AG08396 (cell line): ENCODE measurements around the gene C9orf153.
"Not testable (repeated sequence)": the region's sequence is repeated elsewhere in the genome, so short reads cannot be mapped to it uniquely, and the experiment has no call there.

Experiments used
- DNase-seq: peaks from one replicate; pipeline ENCODE4 v3.0.0; 2012; ENCODE audit warnings: low spot score, mixed read lengths

Gene C9orf153

DNA sequence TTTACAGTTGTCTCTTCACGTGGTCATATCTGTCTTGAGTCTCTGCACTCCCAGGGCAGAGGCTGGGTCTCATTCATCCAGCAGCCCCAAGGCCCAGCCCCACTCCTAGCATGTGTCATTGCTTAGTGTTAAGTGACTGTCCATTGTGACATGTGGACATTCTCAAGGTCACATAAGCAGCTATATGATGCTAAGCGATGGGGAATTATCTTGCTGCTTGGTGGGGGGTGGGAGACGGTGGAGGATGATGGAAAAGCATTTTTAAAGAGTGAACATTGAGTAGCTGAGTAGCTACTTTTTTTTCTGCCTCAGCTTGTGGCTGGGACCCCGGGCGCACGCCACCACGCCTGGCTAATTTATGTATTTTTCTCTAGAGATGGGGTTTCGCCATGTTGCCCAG, at the start of gene C9orf153:
Gene C9orf153, minus strand, starts transcription at position 101 of the 400 bp plus-strand sequence. CDS start 30,054 bp downstream, outside the sequence.
- DNase-seq: no peak

GRCh38 chr9:86308687-86309086, 49.2 kb upstream of the C9orf153 start:
- DNase-seq: peak; percentile 25

- DNase-seq: no peak
Measured at GRCh38 chr9:86304236-86304730, 44.8 kb upstream of the C9orf153 start.

DNA sequence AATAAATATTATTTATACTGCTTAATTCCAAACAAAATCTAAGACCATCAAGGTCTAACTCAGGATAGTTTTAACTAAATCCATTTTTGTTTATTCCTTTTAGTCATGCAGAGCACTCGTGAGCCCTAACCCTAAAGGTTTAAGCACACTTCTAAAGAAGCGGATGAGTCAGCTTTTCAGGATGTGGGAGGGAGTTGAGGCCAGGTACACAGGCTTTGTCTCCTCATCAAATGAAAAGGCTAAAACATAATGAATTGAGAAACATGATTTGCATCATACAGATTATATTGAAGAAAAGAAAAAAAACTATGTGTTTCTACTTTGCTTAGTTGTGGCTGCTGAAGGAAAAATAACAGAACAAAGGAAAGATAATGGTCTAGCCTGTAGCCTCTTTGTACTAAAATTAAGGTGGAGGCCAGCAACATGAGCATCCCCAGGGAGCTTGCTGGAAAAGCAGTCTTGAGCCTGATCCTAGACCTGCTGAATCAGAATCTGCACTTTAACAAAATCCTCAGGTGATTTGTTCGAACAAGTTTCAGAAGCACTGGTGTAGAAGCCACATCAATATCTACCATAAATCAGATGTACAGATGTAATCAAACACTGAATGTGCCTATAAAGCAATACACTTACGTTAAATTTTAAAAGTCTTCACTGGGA, 44.0 kb upstream of the C9orf153 start:
- DNase-seq: no peak

- DNase-seq: no peak
Measured at GRCh38 chr9:86301686-86302085, 42.2 kb upstream of the C9orf153 start.

DNA sequence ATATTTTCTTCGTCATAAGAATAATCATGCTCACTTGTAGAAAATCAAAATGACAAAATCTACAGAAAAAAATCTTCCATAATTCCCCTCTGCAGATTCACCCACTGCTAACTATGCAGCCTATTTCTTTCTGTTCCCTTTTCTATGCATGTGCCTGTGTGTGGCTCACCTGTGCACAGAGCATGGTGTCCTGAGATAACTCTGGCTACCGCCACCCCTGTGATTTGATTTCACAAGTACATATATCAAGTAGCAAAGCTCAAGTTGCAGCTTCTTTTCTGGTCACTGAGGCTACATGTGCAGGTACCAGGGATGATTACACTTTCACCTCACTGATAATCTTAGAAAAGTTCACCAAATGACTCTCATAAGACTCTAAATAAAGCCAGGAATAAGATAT, 41.2 kb upstream of the C9orf153 start:
- DNase-seq: no peak

DNA sequence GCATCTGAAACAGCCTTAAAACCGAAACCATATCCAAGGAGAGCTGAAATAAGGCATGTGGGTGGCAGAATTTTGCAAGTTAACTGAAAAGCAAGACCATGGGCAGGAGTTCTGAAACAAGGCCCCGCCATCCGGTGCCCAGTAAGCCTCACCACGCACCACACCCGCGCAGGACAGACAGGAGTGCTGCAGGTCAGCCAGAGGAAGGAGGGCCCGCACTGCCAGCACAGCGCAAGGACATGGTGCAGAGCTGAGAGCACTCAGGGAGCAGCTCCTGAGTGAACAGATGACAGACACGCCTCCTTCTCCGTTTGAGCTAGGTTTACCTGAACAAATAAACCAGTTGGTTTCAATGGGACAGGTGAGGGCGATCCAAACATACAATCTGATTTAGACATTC, 39.4 kb upstream of the C9orf153 start:
- DNase-seq: no peak

GRCh38 chr9:86290341-86290740, 30.9 kb upstream of the C9orf153 start:
- not testable (repeated sequence) for DNase-seq

GRCh38 chr9:86288499-86289198, 29.2 kb upstream of the C9orf153 start:
- DNase-seq: no peak

DNA sequence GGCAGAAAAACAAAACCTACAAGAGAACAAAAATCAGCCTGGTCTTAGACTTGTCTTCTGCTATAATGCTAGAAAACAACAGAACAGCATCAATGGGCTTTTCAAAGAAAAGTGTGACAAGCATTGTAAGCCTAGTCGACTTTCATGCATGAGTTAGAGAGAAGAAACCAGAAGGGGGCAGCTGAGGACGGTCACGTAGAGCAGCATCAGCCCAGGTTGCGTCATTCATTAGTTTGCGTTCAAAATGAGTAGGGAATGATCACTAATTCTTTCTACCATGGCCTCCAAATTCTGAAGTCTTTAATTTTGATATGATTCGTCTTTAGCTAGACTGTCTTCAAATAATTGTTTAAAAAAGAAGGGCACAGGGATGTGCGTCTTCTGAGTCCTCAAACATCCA, 27.6 kb upstream of the C9orf153 start:
- no peak for DNase-seq

GRCh38 chr9:86286278-86286677, 26.8 kb upstream of the C9orf153 start:
- DNase-seq: no peak

- no peak for DNase-seq
Measured at GRCh38 chr9:86285261-86285660, 25.8 kb upstream of the C9orf153 start.

DNA sequence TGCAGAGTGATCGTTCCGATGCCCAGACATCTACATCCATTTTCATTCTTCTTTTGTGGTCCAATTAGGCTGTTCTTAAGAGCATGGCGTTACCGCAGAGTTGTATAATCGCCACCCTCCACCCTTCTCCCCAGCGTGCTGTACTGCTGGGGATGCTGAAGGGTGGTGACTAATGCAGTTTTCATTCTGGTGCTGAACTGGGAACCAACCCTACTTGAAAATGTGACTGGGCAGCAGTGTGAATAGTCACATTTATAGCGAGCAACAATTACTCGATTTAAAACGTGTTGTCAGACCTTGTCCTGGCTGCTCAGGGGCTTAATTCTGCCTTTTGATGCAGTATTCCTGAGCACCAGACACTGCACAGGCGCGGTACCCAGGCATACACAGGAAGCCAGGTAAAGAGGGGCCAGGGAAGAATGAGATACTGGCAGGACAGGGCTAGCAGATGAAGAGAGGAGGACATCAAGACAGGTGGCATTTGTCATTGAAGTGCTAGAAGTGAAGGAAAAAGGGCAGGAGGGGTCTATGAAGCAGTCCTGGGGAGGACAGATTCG, 23.6 kb upstream of the C9orf153 start:
- peak; percentile 73 for DNase-seq

DNA sequence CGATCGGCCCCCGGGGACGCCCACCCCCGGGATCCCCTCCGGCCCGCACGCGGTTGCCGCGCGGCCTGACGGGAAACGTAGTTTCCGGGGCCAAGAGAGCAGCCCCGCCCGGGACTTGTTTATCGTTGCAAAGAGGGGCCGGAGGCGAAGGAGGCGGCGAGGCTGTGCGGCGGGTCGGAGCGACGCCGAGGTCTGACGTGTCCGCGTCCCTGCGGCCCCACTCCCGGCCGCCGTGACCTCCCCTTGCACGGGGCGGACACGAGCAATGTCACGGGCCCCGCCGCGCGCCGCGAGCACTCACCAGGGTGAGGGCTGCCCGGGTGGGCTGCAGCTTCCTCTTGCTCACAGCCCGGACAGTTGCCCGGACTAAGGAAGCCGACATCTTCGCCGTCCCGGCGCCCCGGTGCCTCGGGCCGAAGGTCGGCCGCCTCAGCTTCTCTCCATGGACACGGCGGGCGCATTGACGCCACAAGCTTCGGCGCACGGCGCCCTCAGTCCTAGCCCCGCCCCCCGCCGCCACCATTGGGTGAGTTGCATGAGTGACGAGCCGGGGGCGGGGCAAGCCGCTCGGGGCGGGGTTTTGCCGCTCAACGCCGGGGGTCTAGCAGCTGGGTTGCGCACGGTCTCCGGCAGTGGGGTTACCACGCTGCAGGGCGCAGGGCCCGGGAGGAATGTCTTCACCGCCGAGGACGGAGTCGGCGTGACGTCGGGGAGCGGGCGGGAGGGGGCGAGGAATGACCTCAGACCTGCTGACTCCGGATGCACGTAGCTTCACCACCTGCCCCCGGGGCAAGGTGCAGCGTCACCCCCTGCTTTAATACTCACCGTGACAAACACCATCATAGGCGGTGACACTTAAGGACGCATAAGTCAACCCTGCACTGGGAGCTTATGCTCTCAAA, 22.9 kb upstream of the C9orf153 start, which contains the start of gene ISCA1:
Gene ISCA1, minus strand, starts transcription at position 462 of the 902 bp plus-strand sequence. Its CDS starts 80 bp downstream, at position 382.
- peak; percentile 94 for DNase-seq

DNA sequence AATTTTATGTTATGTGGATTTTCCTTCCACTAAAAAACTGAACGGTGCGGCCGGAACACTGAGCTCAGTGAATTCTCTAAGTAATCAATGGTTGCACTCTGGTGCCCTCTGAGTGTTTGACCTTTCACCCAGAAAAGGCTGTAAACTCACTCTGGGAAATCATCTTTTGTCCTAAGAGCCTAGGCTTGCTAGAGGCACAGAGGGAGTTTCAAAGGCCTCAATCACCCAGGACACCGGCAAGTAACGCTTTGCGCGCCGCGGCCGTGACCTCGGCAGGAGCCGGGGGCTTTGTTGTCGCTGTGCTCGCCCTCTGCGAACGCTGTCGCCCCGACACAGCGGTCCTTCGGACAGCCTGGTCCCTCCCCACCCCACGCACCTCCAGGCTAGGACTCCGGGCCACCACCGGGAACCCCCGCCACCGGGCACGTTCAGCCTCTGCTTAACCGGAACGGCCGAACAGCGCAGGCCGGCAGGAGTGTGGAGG, 22.2 kb upstream of the C9orf153 start:
- DNase-seq: no peak

DNA sequence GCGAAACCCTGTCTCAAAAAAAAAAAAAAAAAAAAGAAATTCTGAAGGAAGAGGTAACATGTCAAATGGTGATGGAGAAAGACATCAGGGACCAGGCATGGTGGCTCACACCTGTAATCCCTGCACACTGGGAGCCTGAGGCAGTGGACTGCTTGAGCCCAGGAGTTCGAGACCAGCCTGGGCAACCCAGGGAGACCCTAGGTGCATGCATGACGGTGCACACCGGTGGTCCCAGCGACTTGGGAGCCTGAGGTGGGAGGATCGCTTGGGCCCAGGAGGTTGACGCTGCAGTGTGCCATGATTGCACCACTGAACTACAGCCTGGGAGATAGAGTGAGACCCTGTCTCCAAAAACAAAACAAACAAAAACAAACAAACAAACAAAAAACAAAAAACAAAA, 21.1 kb upstream of the C9orf153 start:
- no peak for DNase-seq

DNA sequence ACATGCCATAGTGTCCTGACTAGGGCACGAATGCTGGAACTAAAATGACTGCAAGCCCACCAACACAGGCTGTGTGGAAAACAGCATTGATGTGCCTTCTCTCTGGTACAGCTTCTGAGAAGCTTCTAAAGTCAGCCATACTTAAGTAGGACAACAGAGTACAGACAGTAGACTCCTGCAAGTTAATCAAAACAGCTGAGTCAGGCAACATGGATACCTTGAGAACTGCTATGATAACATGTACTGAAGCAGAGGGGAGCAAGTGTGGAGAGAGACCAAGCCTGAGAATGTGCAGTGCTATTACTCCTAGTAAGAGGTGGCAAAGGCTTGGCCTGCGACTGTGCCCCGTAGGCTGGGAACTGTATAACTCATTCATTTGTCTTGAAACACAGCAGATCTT, 20.4 kb upstream of the C9orf153 start:
- no peak for DNase-seq

- DNase-seq: no peak
Measured at GRCh38 chr9:86277072-86277471, 17.6 kb upstream of the C9orf153 start.

GRCh38 chr9:86275962-86276361, 16.5 kb upstream of the C9orf153 start:
- DNase-seq: no peak

GRCh38 chr9:86274821-86275643, 15.6 kb upstream of the C9orf153 start:
- DNase-seq: no peak

GRCh38 chr9:86272221-86272620, 12.8 kb upstream of the C9orf153 start:
- no peak for DNase-seq
